Ascending aorta (tissue), 2 donors: ENCODE results near the gene SLC11A1. TPM values are rescaled to one million over a fixed set of nuclear protein-coding genes. Genes with fewer than 3 reads are reported as not detected.

Source experiments
- DNase-seq, 2 donors: peaks; one replicate each; pipeline ENCODE4 v3.0.0-alpha.2; 2019; ENCODE audit warnings: low spot score in 2 of 2
- H3K27ac ChIP-seq, 2 donors: fragments of 200-600 bp; sonication (generic); one replicate each; pipeline ENCODE4 v1.5.1; 2016 to 2017; ENCODE audit warnings: mild to moderate bottlenecking in 1 of 2
- H3K27me3 ChIP-seq: fragments of 200-600 bp; sonication (generic); one replicate; pipeline ENCODE4 v1.5.1; 2017
- H3K36me3 ChIP-seq, 2 donors: fragments of 200-600 bp; sonication (generic); one replicate each; pipeline ENCODE4 v1.5.1; 2016
- H3K4me1 ChIP-seq, 2 donors: fragments of 200-600 bp; sonication (generic); one replicate each; pipeline ENCODE4 v1.5.1; 2016 to 2017; ENCODE audit warnings: mild to moderate bottlenecking in 1 of 2
- H3K4me3 ChIP-seq, 2 donors: fragments of 200-600 bp; sonication (generic); one replicate each; pipeline ENCODE4 v1.5.1; 2016 to 2017; ENCODE audit warnings: mild to moderate bottlenecking in 1 of 2
- H3K9me3 ChIP-seq, 2 donors: fragments of 200-600 bp; sonication (generic); one replicate each; pipeline ENCODE4 v1.5.1; 2016
- CTCF ChIP-seq, 3 experiments: fragments of 200-600 bp in 2 of 3; fragments of 450-650 bp in 1 of 3; sonication (generic) in 2 of 3; IDR thresholded peaks; one replicate each; pipeline ENCODE4 v1.5.1; 2016 to 2019; ENCODE audit warnings: antibody characterized with exemption in 3 of 3, mild to moderate bottlenecking in 1 of 3, moderate library complexity in 1 of 3
- intact Hi-C: fragments of 100-400 bp; cut with DNase I; formaldehyde crosslinking; loops from one replicate; pipeline ENCODE4 v1.15.1; 2023
- total RNA-seq: library from RNA; depleted of rRNA; stranded (reverse); fragments of >200 nt; gene quantifications from one replicate; pipeline ENCODE4 v1.1.0, GENCODE V29; 2016

The SLC11A1 gene
- total RNA-seq, 1 donor from 2014 or later = 16.4 TPM

GRCh38 chr2:218398437-218399390 lies 16.6 kb downstream of the SLC11A1 start:
- no peak for TF ChIP-seq CTCF (IDR thresholded peaks at IDR 0.05)
- intact Hi-C loops = loop anchor here (1.0 to 2.0 kb wide), 3 partner anchors 112 to 211 kb away; no protein-coding TSS in a partner anchor
- H3K9me3 ChIP-seq = no peaks in the 10 kb centered on the region
- no peaks in the 10 kb centered on the region for H3K27me3 ChIP-seq
- peaks cover 10 to 26% of the 10 kb centered on the region in 2 donors for H3K4me1 ChIP-seq
- peak; percentile 52 to 89 for DNase-seq
- peak overlapping the region; percentile 98 for H3K27ac ChIP-seq
- peaks cover 18 to 25% of the 10 kb centered on the region in 2 donors for H3K36me3 ChIP-seq
- H3K4me3 ChIP-seq = peak overlapping the region; percentile 79 to 99

DNA sequence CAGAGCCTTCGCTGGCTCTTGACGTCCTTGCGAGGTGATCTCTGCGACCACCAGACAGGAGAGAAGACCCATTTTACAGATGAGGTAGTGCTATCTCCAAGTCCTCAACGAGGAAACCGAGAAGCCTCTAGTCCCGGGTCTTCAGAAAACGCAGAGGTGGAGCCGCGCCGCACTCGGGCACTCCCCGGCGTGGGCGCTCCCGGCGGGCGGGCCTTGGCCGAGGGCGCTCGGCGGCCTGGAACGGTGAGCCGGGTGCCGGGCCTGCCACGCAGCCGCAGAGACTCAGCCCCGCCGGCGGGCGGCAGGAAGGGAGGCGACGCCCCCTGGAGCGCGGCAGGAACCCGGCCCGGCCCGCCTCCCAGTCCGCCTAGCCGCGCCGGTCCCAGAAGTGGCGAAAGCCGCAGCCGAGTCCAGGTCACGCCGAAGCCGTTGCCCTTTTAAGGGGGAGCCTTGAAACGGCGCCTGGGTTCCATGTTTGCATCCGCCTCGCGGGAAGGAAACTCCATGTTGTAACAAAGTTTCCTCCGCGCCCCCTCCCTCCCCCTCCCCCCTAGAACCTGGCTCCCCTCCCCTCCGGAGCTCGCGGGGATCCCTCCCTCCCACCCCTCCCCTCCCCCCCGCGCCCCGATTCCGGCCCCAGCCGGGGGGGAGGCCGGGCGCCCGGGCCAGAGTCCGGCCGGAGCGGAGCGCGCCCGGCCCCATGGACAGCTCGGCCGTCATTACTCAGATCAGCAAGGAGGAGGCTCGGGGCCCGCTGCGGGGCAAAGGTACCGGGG lies 17.5 kb downstream of the SLC11A1 start, which contains the start of gene CTDSP1:
Gene CTDSP1, plus strand, starts transcription at position 478 of the 776 bp plus-strand sequence. Its CDS starts 223 bp downstream, at position 701.
- DNase-seq = peak; percentile 88 to 98
- TF ChIP-seq CTCF (IDR thresholded peaks at IDR 0.05) = peak in 1 of 3 experiments; percentile 3
- no peaks in the 10 kb centered on the region for H3K9me3 ChIP-seq
- intact Hi-C loops = loop anchor here (2.0 kb wide), 2 partner anchors 113 to 171 kb away; no protein-coding TSS in a partner anchor
- peaks cover 27 to 34% of the 10 kb centered on the region in 2 donors for H3K36me3 ChIP-seq
- H3K4me3 ChIP-seq = peak within 1 kb of the TSS; percentile 79 to 99
- no peaks in the 10 kb centered on the region for H3K27me3 ChIP-seq
- H3K27ac ChIP-seq = peak within 1 kb of the TSS; percentile 98
- H3K4me1 ChIP-seq = peaks cover 10 to 31% of the 10 kb centered on the region in 2 donors

DNA sequence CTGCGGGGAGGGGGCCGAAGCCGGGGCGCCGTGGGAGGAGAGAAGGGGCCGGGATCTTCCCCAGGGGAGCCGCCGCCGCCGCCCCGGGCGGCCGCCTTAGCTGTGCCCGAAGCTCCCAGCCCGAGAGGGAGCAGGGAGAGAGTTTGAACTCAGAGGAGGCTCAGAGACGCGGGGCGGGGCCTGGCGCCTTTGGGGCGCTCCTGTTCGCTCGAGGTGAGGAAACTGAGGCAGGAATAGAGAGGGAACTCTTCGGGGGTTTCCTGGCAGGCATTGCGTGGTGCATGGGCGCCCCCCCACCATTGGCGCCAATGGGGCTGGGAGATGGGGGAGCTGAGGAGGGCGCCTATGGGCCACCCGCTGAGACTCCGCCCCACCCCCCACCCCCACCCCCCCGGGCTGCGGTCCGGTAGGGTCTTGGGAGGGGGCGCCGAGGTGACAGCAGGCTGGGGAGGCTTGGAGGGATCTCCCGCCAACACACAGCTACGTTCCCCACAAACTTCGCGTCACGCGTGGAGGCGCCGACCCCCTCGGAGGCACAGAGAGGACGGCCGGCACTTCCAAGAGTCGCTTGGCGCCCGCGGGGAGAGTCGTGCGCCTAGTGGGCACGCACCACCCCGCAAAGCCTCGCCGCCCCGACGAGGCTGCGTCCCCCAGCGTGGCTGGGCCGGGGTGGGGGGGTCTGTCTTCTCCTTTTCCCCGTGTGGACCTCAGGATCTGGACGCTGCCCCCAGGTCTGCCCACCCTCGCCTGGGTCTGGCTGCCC lies 18.3 kb downstream of the SLC11A1 start:
- TF ChIP-seq CTCF (IDR thresholded peaks at IDR 0.05) = no peak
- intact Hi-C loops = no loop called here
- Histone ChIP-seq H3K27me3 (no peaks in the 10 kb centered on the region), H3K27ac (peak overlapping the region; percentile 98), H3K4me3 (peak overlapping the region; percentile 79 to 99), H3K9me3 (no peaks in the 10 kb centered on the region), H3K4me1 (peaks cover 10 to 32% of the 10 kb centered on the region in 2 donors), H3K36me3 (peaks cover 33 to 37% of the 10 kb centered on the region in 2 donors)
- DNase-seq = peak in 1 of 2 donors; percentile 72

GRCh38 chr2:218400930-218401881 lies 19.1 kb downstream of the SLC11A1 start:
- TF ChIP-seq CTCF (IDR thresholded peaks at IDR 0.05) = no peak
- peak in 1 of 2 donors; percentile 63 for DNase-seq
- intact Hi-C loops = no loop called here
- peaks cover 33 to 37% of the 10 kb centered on the region in 2 donors for H3K36me3 ChIP-seq
- peak overlapping the region; percentile 98 for H3K27ac ChIP-seq
- no peaks in the 10 kb centered on the region for H3K27me3 ChIP-seq
- peak overlapping the region; percentile 79 to 99 for H3K4me3 ChIP-seq
- H3K4me1 ChIP-seq = peaks cover 10 to 35% of the 10 kb centered on the region in 2 donors
- H3K9me3 ChIP-seq = no peaks in the 10 kb centered on the region
